Muscle layer of colon (tissue), 2 donors: Measurements from ENCODE around the gene KRTAP10-10.
"Not testable (repeated sequence)": the region's sequence is repeated elsewhere in the genome, so short reads cannot be mapped to it uniquely, and the experiment has no call there.

Experiments
- H3K27ac ChIP-seq: one replicate; pipeline ENCODE4 v1.7.0; 2013; ENCODE audit warnings: low read depth, mild to moderate bottlenecking, low read length, moderate library complexity
- H3K27me3 ChIP-seq, 2 donors: one replicate each; pipeline ENCODE4 v1.7.0; 2013; ENCODE audit warnings: low read length in 2 of 2, mild to moderate bottlenecking in 2 of 2; ENCODE audit not compliant: insufficient read depth in 2 of 2, control insufficient read depth in 1 of 2
- H3K36me3 ChIP-seq: one replicate; pipeline ENCODE4 v1.7.0; 2013; ENCODE audit warnings: mild to moderate bottlenecking, low read length; ENCODE audit not compliant: insufficient read depth
- H3K4me1 ChIP-seq: one replicate; pipeline ENCODE4 v1.7.0; 2013; ENCODE audit warnings: mild to moderate bottlenecking, low read length; ENCODE audit not compliant: insufficient read depth
- H3K4me3 ChIP-seq, 2 donors: one replicate each; pipeline ENCODE4 v1.7.0; 2013; ENCODE audit warnings: low read length in 2 of 2, low read depth in 1 of 2, mild to moderate bottlenecking in 1 of 2, moderate library complexity in 1 of 2
- H3K9ac ChIP-seq: one replicate; pipeline ENCODE4 v1.7.0; 2013; ENCODE audit warnings: low read length
- H3K9me3 ChIP-seq: one replicate; pipeline ENCODE4 v1.7.0; 2013; ENCODE audit warnings: mild to moderate bottlenecking, low read length
- donor health status: abdominal sarcoma.
- donor health status: Adenocarcinoma of cecum.

Gene KRTAP10-10

DNA sequence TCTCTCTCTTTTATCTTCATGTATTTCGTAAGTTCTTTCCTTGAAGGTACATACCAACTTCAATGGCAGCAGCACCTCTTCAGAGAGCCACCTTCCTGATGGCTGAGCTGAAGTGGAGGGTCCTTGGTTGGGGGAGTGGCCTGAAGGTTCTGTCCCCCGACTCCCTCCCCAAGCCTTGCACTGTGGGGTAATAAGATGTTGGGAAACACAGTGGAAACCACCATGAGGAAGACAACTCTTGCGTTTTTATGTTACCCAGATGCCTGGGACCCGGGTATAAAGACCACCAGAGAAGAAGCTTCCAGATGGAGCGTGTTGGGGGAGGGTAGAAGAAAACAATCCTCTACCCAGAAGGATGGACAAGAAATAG is 21.4 kb downstream of the KRTAP10-10 start:
- no peak overlapping the region for H3K4me3 ChIP-seq
- H3K9ac ChIP-seq: no peak overlapping the region
- H3K27me3 ChIP-seq: peaks cover 0 to 10% of the 10 kb centered on the region in 2 donors
- H3K9me3 ChIP-seq: peaks cover 3% of the 10 kb centered on the region
- H3K27ac ChIP-seq: no peak overlapping the region
- H3K4me1 ChIP-seq: no peaks in the 10 kb centered on the region
- H3K36me3 ChIP-seq: no peaks in the 10 kb centered on the region

DNA sequence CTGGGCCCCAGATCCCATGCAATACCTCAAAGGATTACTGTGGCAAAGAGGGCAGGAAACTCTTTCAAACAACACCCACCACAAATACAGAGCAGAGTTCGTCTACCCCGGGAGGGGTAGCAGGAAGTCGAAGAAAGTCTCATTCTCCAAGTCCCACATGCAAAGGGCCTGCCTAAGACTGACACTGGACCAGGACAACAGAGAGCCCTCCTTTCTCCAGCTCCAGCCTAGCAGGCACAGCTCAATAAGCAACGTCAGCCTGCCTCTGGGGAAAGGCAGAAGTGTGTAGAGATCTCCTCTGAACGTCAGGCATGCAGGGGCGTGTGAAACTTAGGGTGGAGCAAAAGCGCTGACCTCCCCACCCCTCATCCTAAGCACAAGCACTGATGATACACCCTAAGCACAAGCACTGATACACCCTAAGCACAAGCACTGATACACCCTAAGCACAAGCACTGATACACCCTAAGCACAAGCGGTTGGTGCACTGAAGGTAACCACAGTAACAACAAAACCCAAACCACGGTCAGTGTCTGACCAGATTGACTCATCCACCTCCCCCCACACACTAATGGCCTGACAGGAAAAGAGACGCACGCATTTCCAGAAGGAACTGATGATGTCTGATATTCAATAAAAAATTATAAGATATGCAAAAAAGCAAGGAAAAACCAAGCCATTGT is 21.9 kb downstream of the KRTAP10-10 start:
- Histone ChIP-seq H3K36me3 (no peaks in the 10 kb centered on the region), H3K27ac (no peak overlapping the region)

DNA sequence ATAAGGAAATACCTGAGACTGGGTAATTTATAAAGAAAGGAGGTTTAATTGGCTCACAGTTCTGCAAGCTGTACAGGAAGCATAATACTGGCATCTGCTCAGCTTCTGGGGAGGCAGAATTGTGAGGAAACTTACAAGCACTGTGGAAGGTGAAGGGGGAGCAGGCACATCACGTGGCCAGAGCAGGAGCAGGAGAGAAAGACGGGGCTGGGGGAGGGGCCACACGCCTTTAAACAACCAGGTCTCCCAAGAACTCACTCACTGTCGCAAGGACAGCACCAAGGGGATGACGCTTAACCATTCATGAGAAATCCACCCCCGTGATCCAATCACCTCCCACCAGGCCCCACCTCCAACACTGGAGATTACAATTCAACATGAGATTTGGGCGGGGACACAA is 24.4 kb downstream of the KRTAP10-10 start:
- not testable (repeated sequence) for H3K27ac ChIP-seq, H3K9me3 ChIP-seq, H3K27me3 ChIP-seq, H3K9ac ChIP-seq, H3K36me3 ChIP-seq, H3K4me1 ChIP-seq, H3K4me3 ChIP-seq

More for the DNA sequence above, 21.9 kb downstream of the KRTAP10-10 start:
- H3K9ac ChIP-seq: no peak overlapping the region
- peaks cover 0 to 7% of the 10 kb centered on the region in 2 donors for H3K27me3 ChIP-seq
- peaks cover 3% of the 10 kb centered on the region for H3K9me3 ChIP-seq
- H3K4me3 ChIP-seq: no peak overlapping the region
- H3K4me1 ChIP-seq: no peaks in the 10 kb centered on the region

DNA sequence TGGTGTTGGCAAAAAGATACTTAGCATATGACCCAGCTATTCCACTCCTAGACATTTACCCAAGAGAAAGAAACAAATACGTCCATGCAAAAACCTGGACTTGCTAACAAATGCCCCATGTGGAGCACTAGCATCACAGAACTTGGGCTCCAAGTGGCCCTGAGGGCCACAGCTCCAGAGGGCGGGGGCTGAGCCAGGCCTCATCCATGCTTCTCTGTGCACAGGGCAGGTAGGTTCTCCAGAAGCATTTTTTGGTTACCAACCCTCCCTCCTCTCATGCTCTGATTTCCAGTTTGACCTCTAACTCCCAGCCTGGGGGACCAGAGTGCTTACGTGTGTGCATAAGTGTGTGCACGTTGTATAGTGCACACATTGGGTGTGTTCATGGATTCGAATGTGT is 27.5 kb downstream of the KRTAP10-10 start:
- Histone ChIP-seq H3K27ac (no peak overlapping the region), H3K4me1 (no peaks in the 10 kb centered on the region), H3K9me3 (no peaks in the 10 kb centered on the region), H3K4me3 (no peak overlapping the region), H3K9ac (no peak overlapping the region), H3K36me3 (no peaks in the 10 kb centered on the region), H3K27me3 (peaks cover 0 to 5% of the 10 kb centered on the region in 2 donors)

DNA sequence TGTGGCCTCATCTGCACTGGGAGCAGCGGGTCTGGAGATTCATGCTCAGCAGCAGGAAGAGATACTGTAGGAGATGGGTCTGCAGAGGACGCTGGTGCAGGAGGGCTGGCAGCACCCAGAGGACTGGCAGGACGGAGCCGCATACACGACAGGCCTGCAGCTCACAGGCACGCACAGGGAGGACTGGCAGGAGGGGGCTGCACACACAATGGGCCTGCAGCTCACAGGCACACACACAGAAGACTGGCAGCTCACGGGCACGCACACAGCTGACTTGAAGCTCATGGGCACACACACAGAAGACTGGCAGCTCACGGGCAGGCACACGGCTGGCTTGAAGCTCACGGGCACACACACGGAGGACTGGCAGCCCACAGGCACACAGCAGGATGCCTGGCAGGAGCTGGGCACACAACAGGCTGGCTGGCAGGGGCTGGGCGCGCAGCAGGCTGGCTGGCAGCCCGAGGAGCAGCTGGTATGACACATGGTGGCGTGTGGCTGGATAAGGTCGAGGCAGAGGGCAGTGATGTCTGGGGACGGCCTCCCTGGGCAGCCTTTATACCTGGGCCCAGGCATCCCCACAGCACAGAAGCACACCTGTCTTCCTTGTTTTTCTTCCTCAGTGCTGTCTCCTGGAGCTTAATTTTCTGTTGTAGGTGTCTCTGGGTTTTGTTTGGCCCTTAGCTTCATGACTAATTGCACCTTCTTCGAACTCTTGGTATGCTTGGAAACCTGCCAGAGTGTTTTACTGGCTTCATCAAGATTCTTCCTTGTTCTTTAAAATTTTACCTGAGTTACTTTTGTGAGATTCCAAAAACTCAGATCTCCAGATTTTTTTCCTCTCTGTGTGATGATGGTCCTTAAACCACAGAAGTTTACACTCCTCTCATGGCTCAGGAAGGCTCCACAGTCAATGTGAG is 29.5 kb downstream of the KRTAP10-10 start, which contains the start of gene KRTAP12-2:
Gene KRTAP12-2, minus strand, starts transcription at position 527 of the 920 bp plus-strand sequence. Its CDS starts 41 bp downstream, at position 486.
- Histone ChIP-seq H3K4me1 (no peaks in the 10 kb centered on the region), H3K9ac (no peak within 1 kb of the TSS), H3K9me3 (no peaks in the 10 kb centered on the region), H3K36me3 (no peaks in the 10 kb centered on the region), H3K27me3 (peaks cover 0 to 5% of the 10 kb centered on the region in 2 donors), H3K4me3 (no peak within 1 kb of the TSS), H3K27ac (no peak within 1 kb of the TSS)

DNA sequence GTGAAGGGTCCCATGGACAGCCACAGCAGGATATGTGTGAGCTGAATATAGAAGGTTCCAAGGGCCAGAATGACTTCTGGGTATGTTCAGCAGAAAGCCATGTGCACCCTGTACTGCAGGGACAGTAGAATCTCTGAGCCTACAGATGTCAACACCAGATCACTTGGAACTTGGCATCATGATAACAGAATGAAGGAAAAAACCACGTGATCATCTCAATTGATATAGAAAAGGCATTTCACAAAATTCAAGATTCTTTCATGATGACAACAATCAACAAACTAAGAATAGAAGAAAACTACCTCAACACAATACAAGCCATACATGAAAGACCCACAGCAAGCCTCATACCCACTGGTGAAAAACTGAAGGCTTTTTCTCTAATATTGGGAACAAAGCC is 30.5 kb downstream of the KRTAP10-10 start:
- H3K9ac ChIP-seq: no peak overlapping the region
- H3K4me3 ChIP-seq: no peak overlapping the region
- H3K4me1 ChIP-seq: no peaks in the 10 kb centered on the region
- peaks cover 0 to 5% of the 10 kb centered on the region in 2 donors for H3K27me3 ChIP-seq
- no peaks in the 10 kb centered on the region for H3K9me3 ChIP-seq
- no peak overlapping the region for H3K27ac ChIP-seq
- no peaks in the 10 kb centered on the region for H3K36me3 ChIP-seq

DNA sequence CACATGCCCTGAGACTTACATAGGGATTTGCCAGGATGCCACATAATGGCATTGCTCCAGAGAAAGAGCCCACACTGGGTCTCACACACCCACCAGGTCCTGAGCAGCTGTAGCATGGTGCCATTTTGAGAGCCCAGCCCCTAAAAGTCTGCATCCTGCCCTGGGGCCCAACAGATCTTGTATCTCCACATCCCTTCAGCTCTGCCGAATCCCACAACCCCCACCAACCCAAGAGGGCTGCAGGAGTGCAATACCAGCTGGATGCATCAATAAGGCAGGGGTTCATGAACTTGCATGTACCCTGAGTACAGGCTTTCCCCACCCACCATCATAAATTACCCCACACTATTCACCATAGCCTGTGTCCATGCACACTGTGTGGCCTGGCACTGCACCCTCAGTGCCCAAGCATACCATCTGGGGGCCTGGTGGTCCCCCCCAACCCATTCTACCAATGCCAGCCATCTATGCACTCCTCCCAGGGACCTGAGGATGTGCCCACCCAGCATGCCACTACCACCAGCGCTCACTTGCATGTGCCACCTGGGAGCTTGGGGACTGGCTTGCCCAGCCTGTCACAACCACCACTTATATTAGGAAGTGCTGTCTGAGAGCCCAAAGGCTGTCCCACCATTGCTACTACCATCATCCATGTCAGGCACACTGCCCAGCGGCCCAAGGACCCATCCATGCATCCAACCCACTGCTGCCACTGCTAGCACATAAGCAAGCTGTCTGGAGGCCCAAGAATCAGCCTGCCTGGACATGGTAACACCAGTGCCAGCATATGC is 33.7 kb downstream of the KRTAP10-10 start:
- Histone ChIP-seq H3K4me1 (no peaks in the 10 kb centered on the region), H3K9me3 (no peaks in the 10 kb centered on the region)

DNA sequence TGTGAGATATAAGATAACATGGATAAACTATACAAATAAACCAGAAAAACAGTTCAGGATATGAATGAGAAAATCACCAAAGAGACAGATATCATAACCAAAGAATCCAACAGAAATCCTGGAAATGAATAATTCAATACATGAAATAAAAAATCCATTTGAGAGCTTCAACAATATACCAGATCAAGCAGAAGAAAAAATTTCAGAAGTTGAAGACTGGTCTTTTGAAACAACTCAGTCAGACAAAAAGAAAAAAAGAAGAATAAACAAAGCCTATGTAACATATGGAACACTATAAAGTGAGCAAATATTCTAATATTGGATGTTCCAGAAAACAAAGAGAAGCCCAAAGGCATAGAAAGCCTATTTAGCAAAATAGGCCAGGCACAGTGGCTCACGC is 34.8 kb downstream of the KRTAP10-10 start:
- Histone ChIP-seq H3K4me3 (no peak overlapping the region), H3K9ac (no peak overlapping the region), H3K27me3 (no peaks in the 10 kb centered on the region), H3K4me1 (no peaks in the 10 kb centered on the region), H3K36me3 (no peaks in the 10 kb centered on the region), H3K9me3 (no peaks in the 10 kb centered on the region), H3K27ac (no peak overlapping the region)

More for the DNA sequence above, 33.7 kb downstream of the KRTAP10-10 start:
- no peak overlapping the region for H3K4me3 ChIP-seq
- H3K27ac ChIP-seq: no peak overlapping the region
- no peak overlapping the region for H3K9ac ChIP-seq
- H3K36me3 ChIP-seq: no peaks in the 10 kb centered on the region
- H3K27me3 ChIP-seq: no peaks in the 10 kb centered on the region

DNA sequence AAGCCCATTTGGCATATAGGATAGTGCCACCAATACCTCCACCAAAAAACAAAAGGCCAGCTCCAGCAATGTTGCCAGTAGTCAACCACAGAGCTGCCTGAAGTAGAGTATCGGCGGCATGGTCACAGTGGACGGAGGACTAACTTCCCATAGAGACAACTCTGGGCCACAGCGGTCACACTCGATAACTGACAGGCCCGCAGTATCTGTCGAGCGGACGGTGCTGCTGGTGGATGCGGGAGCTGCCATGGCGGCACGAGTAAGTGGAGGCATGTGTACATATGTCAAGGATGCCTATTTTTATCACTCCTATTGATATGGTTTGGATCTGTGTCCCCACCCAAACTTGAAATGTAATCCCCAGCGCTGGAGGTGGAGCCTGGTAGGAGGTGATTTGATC is 40.7 kb downstream of the KRTAP10-10 start:
- Histone ChIP-seq H3K4me1 (no peaks in the 10 kb centered on the region), H3K9me3 (no peaks in the 10 kb centered on the region), H3K9ac (no peak overlapping the region), H3K36me3 (no peaks in the 10 kb centered on the region), H3K4me3 (no peak overlapping the region), H3K27me3 (no peaks in the 10 kb centered on the region), H3K27ac (no peak overlapping the region)

DNA sequence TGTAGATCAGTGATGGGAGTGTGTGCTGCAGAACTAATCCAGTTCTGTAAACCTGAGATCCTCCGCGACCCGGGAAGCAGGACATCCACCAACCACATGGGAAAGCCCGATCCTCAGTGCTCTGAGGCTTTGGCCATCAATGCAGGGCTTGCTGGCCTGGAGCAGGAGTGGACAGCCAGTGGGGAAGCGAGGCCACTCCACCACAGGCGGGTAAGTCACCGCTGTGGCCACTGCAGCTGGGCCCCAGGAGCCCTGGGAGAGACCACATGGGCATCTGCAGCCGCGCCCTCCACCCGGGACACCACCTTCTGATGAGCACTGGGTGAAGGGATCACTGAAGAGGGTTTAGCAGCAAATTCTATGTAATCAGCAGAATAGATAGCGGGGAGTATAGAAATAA is 44.0 kb downstream of the KRTAP10-10 start:
- Histone ChIP-seq H3K27me3 (no peaks in the 10 kb centered on the region), H3K4me3 (no peak overlapping the region), H3K27ac (no peak overlapping the region), H3K9ac (no peak overlapping the region), H3K9me3 (no peaks in the 10 kb centered on the region), H3K4me1 (no peaks in the 10 kb centered on the region), H3K36me3 (no peaks in the 10 kb centered on the region)
